CD4-positive, alpha-beta T cell treated with Interleukin-4 for 4 hours (primary cell): ENCODE measurements around the gene MAPKAPK2.
"Not testable (repeated sequence)": the region's sequence is repeated elsewhere in the genome, so short reads cannot be mapped to it uniquely, and the experiment has no call there.

Experiments
- DNase-seq: peaks from one replicate; pipeline ENCODE4 v3.0.0-alpha.2; 2020

Gene MAPKAPK2

DNA sequence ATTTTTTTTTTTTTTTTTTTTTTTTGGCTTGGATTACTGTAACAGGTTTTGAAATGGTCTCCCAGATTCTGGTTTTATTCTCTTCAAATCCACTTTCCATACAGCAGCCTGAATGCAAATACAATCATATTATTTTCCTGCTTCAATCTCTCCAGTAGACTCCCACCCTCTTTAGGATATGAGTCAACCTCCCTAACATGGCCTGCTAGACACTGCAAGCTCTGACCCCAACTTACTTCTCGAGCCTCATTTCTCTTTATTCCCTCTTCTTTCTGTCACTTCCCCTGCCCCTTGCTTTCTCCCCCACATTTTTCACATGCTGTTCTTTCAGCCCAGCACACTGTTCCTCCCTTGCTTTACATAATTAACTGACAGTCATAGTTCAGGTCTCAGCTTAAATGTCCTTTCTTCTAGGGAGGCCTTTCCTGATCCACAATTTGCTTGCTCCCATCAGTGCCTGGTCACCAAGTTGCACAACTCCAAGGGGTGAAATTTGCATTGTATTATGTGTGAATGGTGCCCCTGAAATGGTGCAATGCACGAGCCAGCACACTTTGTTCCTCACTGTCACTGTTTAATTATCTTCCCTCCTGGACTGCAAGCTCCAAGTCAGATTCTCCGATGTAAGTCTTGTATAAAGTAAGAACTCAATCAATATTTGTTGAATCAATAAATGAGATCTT, 63.8 kb downstream of the MAPKAPK2 start:
- no peak for DNase-seq

- no peak for DNase-seq
These were observed 67.2 kb downstream of the MAPKAPK2 start for GRCh38 chr1:206751891-206752290.

- DNase-seq, result no peak
These were observed 67.8 kb downstream of the MAPKAPK2 start for GRCh38 chr1:206752481-206752880.

DNA sequence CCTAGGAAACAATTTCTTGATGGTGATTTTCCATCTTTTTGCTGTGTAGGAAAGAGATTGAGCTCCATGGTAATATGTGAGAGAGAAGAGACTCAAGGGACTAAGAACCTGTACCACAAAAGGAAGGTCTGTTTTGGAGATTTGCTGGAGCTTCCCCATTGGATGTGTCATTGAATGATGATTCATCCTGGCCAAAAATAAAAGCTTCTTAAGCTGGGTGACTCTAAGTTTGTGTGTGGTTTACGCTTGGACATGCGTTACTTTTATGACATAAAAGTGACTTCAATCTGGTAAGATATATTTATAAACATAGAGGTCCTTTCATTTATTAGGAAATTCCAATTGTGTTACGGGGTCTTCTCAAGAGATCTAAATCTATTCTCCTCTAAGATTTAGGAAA, 68.4 kb downstream of the MAPKAPK2 start:
- DNase-seq, result no peak

- no peak for DNase-seq
These were observed 69.3 kb downstream of the MAPKAPK2 start for GRCh38 chr1:206754011-206754410.

- DNase-seq, result peak; percentile 76
These were observed 73.0 kb downstream of the MAPKAPK2 start for GRCh38 chr1:206757524-206758266.

GRCh38 chr1:206760590-206760989, 75.9 kb downstream of the MAPKAPK2 start:
- DNase-seq, result no peak

DNA sequence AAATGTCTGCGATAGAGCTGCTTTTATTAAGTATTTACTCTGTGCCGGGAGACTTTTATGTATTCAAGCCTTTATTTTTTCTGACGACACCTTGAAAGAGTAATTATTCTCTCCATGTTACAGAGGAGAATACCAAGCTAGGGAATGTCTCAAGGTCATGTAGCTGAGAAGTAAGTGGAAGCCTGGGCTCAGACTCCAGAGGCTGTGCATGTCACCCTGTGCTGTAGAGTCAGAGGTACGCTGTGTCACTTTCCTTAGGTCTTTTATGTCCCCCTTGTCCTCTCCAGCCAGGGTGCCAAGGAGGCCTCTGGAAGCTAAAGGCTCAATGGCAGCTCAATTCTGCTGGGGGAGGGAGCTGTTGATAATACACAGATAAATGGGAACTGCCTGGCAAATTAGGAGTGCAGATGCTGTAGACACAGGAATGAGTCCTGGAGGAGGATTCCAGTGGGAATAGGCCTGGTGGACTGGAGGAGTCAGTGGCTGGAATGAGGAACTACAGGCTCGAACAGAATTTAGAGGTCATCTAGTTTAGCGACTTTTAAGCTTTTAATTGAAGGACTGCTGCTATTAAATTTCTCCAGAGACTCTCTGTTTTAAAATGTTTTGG, 76.6 kb downstream of the MAPKAPK2 start:
- DNase-seq, result no peak

DNA sequence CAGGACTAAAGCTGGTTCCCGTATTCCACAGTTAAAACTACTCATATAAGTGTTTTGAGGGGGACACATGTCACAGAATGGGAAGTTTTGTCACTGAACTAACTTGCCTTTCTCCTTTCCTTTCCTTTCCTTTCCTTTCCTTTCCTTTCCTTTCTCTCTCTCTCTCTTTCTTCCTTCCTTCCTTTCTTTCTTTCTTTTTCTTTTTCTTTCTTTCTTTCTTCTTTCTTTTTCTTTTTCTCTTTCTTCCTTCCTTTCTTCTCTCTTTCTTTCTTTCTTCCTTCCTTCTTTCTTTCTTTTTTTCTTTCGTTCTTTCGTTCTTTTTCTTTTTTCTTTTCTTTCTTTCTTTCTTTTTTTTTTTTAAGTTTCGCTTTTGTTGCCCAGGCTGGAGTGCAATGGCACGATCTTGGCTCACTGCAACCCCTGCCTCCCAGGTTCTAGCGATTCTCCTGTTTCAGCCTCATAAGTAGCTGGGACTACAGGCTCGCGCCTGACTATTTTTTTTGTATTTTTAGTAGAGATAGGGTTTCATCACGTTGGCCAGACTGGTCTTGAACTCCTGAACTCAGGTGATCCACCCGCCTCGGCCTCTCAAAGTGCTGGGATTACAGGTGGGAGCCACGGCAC, 78.1 kb downstream of the MAPKAPK2 start:
- not testable (repeated sequence) for DNase-seq

DNA sequence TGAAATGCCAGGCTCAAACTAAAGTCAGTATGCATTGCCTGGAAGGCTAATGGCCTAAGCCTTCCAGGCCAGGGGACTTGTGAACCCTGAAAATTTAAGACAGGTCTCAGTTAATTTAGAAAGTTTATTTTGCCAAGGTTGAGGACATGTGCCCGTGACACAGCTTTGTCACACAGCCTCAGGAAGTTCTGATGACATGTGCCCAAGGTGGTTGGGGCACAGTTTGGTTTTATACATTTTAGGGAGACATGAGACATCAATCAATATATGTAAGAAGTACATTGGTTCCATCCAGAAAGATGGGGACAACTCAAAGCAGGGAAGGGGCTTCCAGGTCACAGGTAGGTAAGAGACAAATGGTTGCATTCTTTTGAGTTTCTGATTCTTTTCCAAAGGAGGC, 81.1 kb downstream of the MAPKAPK2 start:
- not testable (repeated sequence) for DNase-seq

- peak; percentile 75 for DNase-seq
These were observed 81.6 kb downstream of the MAPKAPK2 start for GRCh38 chr1:206766251-206766856.

DNA sequence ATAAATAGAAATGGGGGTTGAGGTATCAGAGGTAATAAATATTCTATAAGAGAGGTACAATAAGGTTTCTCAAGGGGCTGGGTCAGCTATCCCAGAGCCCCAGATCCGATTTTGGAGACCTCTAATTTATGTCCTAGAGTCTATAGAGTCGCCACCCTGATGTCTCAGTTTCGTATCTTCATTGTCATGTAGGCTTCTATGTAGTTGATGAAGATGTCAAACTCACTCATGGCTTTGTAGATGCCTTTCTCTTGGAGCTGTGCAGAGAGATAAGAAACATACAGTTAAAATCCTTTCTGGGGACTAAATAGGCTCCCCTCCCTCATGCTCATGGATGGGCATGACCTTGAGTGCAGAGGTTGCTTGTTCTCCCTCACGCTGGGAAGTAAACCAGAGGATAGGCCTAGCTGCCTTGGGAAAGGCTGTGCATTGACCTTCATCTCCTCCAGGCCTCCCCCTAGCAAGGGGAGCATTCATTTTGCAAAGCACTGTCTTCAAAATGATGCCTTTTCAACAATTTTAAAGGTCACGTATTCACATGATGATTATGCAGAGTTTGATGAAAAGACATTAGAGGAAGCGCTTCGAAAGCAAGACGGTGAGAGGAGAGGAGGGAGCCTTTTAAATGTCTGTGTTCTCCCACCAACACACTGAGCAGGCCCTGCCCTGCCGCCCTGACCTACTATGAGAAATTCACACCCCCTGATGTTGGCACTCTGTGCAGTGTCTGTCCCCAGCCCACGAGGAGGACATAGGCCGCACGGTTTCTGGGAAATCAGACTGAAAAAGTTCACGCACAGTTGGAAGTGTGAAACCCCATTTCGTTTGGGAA, 84.0 kb downstream of the MAPKAPK2 start:
- DNase-seq, result no peak

DNA sequence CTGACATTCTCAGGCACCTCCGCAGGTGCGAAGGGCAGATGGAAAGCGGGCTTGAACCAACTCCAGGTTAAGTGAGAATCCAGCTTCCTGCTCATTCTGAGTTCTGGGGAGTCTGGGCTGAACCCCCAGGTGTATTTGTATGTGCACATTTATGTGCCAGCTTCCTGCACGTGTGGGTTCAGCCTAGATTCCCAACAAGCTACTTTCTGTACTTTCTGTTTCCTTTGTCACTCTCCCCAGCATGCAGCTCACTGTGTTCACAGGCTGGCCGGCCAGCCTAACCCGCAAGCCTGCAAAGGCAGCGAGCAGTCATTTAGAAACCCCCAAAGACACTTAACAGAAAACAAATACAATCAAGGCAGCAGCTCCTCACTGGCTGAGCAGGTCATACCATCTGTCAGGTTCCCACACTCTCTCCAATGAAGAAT, 84.6 kb downstream of the MAPKAPK2 start:
- peak; percentile 59 for DNase-seq

- DNase-seq, result peak; percentile 51
These were observed 86.0 kb downstream of the MAPKAPK2 start, which contains the start of gene IL19 for GRCh38 chr1:206770531-206771337. Gene IL19 (plus strand): TSS chr1:206770773. CDS start chr1:206836663, 65,890 bp downstream.

- no peak for DNase-seq
These were observed 86.6 kb downstream of the MAPKAPK2 start for GRCh38 chr1:206771338-206771692.

DNA sequence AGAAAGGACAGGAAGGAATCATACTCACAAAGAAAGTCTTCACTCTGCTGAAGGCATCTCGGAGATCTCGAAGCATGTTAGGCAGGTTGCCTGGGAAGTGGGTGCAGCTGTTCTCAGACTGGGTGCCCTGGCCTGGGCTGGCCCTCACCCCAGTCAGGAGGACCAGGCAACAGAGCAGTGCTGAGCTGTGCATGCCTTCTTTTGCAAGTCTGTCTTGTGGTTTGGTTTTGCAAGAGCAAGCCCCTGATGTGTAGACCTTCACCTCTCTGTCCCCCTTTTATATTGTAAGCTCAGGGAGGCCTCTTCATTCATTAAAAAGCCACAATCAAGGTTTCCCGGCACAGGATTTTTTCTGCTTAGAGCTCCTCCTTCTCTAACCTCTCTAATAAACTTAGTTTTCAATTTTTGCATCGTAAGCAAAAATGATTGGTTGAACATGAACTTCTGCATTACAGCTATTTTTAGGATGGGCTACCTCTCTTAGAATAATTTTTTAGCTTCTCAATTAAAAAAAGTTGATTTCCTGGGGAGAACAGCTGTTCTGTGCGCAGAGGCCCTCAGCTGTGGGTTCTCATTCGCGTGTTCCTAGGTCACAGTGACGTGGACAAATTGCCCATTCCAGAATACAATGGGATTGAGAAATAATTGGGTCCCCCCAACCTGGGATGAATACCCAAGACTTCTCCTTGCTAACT, 87.7 kb downstream of the MAPKAPK2 start, which contains the start of gene IL10:
Gene IL10 (minus strand): TSS at position 252 of the 695 bp plus-strand sequence. CDS start 59 bp downstream, at position 193.
- no peak for DNase-seq

DNA sequence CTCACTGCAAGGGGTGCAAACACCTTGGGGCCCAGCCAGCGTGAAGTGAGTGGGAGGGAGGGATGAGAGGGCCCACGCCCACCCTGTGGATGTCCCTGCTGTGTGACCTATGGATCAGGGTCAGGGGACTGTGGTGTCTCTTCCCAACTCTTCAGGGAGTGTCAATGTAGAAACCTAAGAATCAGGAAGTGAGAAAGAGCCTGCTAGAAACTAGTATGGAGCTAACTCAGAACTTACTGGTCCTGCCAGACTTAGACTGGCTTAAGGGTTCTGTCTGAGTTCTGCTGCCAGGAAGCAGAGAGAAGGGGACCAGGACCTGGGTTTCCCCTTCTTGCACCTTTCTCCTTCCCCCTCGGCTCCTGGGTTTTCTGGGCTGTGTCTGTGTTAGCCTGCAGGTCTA, 89.4 kb downstream of the MAPKAPK2 start:
- no peak for DNase-seq

DNA sequence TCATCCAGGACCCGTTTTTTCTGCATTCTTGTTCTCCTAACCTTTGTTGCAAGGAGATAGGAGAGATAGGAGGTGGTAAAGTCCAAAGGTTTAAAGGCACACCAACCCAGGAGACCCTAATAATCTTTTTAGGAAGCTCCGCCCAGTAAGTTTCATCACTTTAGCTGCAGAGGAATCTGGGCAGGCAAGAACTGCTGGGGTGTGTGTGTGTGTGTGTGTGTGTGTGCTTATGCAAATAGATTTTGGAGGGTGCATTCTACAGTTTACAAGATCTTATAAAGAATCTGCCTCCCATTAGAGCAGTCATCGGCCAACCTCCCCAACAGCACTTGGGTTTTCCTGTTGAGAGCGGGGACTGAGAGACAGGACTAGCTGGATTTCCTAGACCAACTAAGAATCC, 91.5 kb downstream of the MAPKAPK2 start:
- no peak for DNase-seq

DNA sequence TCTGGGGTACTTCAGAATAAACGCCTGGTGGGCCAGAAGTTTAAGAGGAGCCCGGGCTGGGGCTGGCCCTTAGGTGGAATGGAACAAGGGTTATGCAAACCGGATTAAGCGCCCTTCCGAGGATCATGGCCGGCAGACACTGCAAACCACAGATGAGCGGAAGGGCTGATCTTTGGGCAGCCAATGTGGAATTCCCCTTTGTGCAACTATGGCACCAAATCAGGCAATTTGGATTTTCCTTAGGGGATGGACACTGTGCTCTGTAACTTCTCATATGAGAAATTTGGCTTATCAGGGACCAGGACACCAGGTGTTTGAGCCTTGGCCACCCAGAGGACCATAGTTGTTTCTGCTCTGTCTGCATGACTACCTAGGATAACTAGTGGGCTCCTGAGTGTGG, 93.3 kb downstream of the MAPKAPK2 start:
- DNase-seq, result no peak

- DNase-seq, result not testable (repeated sequence)
These were observed 94.2 kb downstream of the MAPKAPK2 start for GRCh38 chr1:206778911-206779310.
